CD4-positive, alpha-beta T cell treated with Interleukin-17A for 4 hours (primary cell): ENCODE data around the gene KCNT1.

Experiments
- DNase-seq: peaks from one replicate; pipeline ENCODE4 v3.0.0-alpha.2; 2020; ENCODE audit warnings: mixed read lengths

The KCNT1 gene

GRCh38 chr9:135769489-135770202 lies 67.7 kb downstream of the KCNT1 start:
- DNase-seq: no peak

DNA sequence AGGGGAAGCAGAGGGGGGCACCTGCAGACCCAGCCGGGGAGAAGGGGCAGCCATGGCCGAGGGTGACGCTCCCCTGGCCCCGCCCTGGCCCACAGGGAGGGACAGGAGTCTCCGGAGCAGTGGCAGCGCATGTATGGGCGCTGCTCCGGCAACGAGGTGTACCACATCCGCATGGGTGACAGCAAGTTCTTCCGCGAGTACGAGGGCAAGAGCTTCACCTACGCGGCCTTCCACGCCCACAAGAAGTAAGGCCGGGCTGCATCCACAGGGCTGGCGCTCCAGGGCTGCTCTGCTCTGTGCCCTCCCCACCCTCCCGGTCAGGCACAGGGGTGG lies 68.2 kb downstream of the KCNT1 start:
- no peak for DNase-seq

DNA sequence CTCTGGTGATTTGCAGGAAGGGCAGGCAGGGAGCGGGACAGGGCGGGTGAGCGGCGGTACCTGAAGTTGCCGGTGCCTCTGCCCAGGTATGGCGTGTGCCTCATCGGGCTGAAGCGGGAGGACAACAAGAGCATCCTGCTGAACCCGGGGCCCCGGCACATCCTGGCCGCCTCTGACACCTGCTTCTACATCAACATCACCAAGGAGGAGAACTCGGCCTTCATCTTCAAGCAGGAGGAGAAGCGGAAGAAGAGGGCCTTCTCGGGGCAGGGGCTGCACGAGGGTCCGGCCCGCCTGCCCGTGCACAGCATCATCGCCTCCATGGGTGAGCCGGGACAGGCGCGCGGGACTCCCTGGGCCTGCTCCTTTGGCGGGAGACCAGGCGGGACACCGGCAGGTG lies 68.8 kb downstream of the KCNT1 start:
- no peak for DNase-seq

DNA sequence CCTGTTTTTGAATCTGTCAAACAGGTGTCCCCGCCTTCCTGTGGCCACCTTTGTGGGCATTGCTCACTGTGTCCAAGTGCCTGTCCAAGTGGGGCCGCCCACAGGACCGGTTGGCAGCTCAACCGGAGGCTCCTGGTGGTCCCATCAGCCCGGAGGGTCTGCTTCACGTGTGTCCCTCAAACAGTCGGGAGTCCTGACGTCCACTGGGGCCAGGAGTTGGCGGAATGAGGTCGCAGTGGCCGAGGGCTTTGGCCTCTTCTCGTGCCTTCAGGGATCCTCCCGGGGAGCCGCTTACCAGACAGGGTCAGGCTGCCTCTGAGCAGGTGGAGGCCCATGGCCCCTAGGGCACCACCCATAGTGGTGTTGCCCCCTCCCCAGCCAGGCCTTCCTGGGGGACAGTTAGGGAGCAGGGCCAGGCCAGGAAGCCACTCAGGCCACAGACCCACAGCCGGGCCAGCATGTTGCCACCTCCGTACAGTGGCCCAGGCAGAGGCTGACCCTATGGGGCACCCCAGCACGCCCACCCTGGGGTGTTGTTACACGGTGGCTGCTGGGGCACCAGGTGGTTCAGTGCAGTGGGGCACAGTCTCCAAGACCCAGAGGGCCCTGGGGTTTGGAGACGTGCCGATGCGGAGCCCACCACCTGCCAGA lies 69.5 kb downstream of the KCNT1 start:
- DNase-seq: no peak

GRCh38 chr9:135772056-135772646 lies 70.2 kb downstream of the KCNT1 start:
- DNase-seq: no peak

DNA sequence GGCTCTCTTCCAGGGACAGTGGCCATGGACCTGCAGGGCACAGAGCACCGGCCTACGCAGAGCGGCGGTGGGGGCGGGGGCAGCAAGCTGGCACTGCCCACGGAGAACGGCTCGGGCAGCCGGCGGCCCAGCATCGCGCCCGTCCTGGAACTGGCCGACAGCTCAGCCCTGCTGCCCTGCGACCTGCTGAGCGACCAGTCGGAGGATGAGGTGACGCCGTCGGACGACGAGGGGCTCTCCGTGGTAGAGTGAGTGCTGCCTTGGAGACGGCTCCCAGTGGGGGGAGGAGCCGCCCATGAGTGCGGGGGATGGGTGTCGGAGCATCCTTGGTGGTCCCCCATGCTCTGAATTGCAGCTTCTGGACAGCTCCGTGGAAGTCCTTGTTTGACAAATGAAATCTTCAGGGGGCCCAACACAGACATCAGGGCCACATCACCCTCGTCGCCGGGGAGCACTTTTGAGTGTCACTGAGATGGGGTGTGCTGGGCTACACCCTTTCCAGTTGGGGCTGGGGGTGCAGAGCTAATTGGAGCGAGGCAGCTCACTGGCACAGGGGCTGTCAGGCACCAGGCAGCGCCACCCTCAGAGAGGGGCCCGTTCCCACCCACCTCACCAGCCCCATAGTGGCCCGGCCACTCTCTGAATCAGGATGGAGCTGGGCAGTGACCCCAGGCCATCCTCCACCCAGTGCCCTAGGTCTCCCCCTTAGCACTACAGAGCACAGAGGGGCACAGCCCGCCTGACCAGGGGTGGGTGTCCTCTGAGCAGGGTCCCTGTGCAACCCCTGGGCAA lies 70.9 kb downstream of the KCNT1 start:
- no peak for DNase-seq

GRCh38 chr9:135773530-135774238 lies 71.7 kb downstream of the KCNT1 start:
- no peak for DNase-seq

DNA sequence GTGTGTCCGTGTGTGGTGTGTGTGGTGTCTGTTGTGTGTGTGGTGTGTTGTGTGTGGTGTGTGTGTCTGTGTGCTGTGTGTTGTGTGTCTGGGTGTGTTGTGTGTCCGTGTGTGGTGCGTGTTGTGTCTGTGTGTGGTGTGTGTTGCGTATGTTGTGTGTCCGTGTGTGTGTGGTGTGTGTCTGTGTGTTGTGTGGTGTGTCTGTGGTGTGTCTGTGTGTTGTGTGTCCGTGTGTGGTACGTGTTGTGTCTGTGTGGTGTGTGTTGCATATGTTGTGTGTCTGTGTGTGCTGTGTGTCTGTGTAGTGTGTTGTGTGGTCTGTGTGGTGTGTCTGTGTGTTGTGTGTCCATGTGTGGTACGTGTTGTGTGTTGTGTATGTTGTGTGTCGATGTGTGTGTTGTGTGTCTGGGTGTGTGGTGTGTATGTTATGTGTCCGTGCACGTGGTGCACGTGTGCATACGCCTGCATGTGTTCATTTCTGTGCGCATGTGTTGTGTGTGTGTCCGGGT lies 72.3 kb downstream of the KCNT1 start:
- DNase-seq: no peak

DNA sequence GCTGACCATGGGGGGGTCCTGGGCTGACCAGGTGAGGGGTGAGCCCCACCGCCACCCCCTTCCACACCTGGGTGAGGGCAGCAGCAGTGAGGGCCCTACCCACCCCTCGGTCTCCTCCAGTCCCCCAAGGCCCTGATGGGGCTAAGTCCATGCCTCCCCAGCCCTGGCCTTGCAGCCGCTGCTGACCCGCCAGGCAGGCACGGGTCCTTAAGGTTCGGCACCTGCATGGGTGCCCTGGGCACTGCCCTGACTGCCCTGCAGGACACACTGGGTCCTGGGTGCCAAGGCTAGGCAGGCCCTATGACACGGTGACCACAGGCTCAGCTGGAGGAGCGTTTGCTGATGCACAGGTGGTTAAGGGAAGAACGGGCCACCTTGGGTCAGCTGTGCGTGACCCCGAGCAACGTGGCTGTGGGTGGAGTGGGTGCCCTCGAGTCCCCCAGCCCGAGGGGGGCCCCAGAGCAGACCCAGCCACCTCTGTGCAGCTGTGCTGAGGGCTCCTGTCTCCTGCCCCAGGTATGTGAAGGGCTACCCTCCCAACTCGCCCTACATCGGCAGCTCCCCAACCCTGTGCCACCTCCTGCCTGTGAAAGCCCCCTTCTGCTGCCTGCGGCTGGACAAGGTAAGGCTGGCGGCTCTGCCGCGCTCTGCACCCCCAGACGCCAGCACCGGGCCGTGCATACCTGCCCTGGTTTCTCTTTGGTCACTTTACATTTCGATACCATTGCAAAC lies 73.0 kb downstream of the KCNT1 start:
- no peak for DNase-seq

DNA sequence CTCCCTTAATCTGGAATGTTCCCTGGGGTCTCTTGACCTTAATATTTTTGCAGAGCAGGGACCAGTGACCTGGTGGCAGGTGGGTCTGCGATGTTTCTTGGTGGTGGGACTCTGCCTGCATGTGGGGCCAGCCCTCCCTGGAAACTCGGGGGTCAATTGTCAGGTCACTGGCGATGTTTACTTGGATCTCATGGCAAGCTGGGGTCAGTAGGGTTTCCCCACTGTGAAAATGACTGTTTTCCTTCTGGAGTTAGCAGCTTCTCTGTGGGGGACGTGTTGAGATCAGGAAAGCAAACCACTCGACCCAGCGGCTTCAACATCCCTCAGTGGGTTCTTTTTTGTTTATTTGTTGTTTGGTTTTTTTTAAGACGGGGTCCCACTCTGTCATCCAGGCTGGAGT lies 73.9 kb downstream of the KCNT1 start:
- no peak for DNase-seq

GRCh38 chr9:135776893-135777622 lies 75.1 kb downstream of the KCNT1 start:
- no peak for DNase-seq

GRCh38 chr9:135777623-135778177 lies 75.7 kb downstream of the KCNT1 start:
- DNase-seq: no peak

DNA sequence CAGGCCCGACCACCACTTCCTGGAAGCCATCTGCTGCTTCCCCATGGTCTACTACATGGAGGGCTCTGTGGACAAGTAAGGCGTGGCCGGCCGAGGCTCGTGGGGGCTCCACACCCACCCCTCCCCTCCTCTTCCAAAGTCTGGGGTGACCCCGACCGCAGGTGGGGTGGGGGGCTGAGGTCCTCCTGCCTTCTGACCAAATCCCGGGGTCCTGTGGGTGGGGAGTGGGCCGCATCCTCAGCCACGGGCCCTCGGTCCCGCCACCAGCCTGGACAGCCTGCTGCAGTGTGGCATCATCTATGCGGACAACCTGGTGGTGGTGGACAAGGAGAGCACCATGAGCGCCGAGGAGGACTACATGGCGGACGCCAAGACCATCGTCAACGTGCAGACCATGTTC lies 76.4 kb downstream of the KCNT1 start:
- DNase-seq: no peak

GRCh38 chr9:135779571-135779970 lies 77.6 kb downstream of the KCNT1 start:
- no peak for DNase-seq

- DNase-seq: no peak
Measured at GRCh38 chr9:135780086-135780485, 78.1 kb downstream of the KCNT1 start.

DNA sequence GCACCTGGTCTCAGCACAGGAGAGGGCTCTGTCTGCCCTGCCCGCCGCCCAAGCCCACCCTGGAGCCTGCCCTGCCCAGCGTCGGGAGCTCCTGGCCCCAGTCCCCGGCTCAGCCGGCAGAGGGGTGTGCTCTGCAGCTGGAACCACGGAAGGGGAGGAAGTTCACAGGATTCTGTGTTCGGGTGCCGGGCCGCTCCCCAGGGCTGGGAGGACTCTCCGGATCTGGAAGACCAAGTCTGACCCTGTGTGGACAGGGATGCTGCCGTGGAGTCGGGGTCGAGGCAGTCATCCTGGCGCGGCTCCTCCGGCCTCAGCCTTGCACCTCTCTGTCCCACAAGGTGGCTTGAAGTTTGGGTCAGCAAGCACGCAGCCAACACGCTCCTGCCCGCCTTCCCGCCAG lies 78.6 kb downstream of the KCNT1 start:
- no peak for DNase-seq

DNA sequence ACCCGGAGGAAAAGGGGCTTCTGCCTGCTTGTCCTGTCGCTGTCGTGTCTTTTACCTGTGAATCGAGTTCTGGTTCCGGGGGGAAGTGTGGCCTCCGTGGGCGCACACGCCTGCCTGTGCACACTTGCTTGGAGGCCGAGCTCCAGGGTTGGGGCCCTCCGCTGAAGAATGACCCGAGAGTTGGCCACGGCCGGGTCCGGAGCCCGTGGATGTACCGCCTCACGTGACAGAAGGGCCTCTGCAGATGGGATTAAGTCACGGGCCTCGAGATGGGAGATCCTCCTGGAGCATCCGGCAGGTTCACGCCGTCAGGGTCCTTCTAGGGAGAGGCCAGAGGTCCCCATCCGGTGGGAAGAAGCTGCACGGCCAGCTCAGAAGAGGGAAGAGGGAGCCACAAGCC lies 81.0 kb downstream of the KCNT1 start:
- DNase-seq: no peak

DNA sequence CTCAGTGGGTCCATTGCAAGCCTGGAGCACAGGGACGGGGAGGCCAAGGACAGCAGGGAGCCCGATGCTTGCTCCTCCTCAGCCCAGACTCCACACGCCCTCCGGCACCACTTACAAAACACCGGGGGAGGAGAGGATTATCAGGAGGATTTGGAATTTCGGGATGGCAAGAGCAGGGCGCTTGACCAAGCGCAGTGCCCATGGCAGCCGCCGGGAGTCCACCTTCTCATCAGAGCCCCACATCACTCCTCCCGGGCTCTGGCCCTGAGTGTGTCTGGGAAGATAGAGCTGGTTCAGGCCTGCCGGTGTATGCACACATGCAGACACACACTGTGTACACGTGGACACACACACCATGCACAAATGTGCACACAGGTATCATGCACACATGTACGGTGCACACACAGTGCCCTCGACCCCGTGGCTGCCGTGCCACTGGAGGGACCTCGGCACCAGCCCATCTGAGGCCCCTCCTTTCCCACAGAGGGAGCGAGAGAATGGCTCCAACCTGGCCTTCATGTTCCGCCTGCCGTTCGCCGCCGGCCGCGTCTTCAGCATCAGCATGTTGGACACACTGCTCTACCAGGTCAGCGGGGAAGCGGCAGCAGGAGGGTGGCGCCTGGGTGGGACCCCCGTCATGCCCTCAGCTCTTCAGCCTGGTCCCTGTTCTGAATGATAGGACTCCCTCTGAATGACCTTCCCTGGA lies 81.7 kb downstream of the KCNT1 start:
- no peak for DNase-seq

DNA sequence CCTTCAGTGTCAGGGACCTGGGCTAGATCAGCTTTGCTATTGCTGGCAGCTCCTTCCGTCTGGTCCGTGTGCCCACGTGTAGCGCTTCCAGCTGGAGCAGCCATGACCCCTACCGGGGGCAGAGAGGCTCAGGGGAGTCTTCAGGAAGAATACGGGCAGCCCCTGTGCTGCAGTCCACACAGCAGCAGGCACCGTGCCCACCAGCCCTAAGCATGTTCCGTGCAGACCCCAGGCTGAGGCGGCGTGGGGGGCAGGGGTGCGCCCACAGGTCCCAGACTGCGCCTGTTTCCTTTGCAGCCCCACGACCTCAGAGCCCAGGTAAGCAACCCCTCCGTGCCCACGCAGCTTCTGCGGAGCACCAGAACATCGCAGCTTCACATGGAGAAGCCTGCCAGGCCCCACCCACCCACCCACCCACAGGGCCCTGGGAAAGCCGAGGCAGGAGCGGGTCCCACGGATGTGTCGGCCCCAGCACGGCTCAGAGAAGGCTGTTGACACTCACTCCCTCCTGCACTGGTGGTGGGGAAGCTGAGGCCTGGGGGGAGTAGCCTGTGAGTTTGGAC lies 83.1 kb downstream of the KCNT1 start:
- DNase-seq: no peak

DNA sequence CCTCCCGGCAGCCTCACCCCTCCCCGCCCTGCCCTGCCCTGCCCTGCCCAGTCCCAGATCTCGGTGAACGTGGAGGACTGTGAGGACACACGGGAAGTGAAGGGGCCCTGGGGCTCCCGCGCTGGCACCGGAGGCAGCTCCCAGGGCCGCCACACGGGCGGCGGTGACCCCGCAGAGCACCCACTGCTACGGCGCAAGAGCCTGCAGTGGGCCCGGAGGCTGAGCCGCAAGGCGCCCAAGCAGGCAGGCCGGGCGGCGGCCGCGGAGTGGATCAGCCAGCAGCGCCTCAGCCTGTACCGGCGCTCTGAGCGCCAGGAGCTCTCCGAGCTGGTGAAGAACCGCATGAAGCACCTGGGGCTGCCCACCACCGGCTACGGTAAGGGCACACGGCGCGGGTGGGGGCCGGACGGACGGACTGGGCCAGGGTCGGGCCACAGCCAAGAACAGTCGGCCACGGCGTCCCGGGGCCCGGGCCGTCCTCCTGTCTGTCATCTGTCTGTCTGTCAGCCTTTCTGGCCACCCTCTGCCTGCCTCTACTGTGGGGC lies 84.2 kb downstream of the KCNT1 start:
- no peak for DNase-seq
